Measurements from ENCODE around the gene MCF2L. TPM values are rescaled to one million over a fixed set of nuclear protein-coding genes. Genes with fewer than 3 reads are reported as not detected.

Gene MCF2L
- total RNA-seq, 8 experiments from 2014 or later = 1.2 to 33.9 (median 24.7) TPM

DNA sequence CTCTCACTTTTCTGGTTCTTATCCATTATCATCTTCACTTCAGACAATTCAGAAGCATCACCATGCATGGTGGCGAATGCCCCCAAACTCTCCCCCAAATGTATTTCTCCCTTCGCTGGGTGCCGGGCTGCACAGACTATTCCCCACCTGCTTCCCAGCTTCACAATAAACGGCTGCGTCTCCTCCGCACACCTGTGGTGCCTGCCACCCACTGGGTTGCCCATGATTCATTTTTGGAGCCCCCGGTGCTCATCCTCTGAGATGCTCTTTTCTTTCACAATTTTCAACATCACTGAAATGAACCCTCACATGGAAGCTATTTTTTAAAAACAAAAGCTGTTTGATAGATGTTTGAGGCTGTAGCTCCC, 150.8 kb downstream of the MCF2L start:
- ATAC-seq (replicated peaks in 6 of 8) = no peak
- WGBS, 10 experiments = 37 to 79% (median 76%) methylated on average over 2 to 6 of the region's 7 CpGs; no CpG with 5 or more reads in 6 of the 10 experiments
- H3K4me3 ChIP-seq = no peak overlapping the region
- in situ Hi-C loops (cut with MboI; ENCODE audit: low pct_unique_long_range_greater_than_20kb in 2 of 9, low sequenced_read_pairs in 9 of 9, unreplicated experiment in 9 of 9) = no loop called here
- H3K27ac ChIP-seq = no peak overlapping the region
- peaks cover 0 to 9% of the 10 kb centered on the region in 2 donors for H3K4me1 ChIP-seq (replicated peaks in 1 of 2)

DNA sequence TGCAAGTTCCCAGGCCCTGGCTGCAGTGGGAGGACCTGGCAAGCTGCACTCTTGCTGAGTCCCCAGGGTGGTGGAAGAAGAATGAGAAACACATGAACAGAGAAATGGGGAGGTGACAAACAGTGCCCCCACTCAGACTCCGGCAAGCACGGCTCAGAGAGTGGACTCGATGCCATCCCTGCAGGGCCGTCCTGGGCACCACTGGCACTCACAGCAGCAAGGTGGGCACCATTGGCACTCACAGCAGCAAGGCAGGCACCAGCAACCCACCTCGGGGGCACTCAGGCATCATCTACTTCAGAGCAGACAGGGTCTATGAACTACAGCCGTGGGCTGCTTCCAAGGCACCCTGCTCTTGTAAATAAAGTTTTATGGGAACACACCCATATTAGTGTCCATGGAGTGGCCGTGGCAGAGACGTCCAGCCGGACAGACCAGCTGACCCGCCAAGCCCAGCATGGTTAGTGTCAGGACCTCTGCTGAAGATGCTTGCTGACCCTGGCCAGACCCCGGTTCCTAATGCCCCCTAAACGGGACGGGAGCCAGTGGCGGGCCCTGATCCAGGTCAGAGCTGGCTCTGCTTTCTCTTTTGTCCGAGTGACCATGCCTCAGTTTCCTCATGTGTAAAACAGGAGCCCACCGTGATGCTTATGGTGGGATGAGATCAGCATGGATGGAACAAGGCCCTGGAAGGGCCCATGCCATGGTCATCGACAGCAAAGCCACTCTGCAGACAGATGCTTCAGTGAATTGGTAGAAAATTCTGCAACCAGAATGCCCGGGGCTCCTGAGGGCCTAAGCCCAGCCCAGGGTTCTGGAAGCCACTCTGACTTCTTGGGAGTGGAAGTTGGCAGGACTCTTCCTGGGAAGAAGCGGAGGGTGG, 151.5 kb downstream of the MCF2L start:
- Histone ChIP-seq H3K27ac (no peak overlapping the region), H3K4me3 (no peak overlapping the region), H3K4me1 (replicated peaks in 1 of 2) (peaks cover 0 to 9% of the 10 kb centered on the region in 2 donors)
- no peak for ATAC-seq (replicated peaks in 6 of 8)
- WGBS, 10 experiments = 44 to 100% (median 83%) methylated on average over 1 to 15 of the region's 19 CpGs; no CpG with 5 or more reads in 3 of the 10 experiments
- in situ Hi-C loops (cut with MboI; ENCODE audit: low pct_unique_long_range_greater_than_20kb in 2 of 9, low sequenced_read_pairs in 9 of 9, unreplicated experiment in 9 of 9) = no loop called here

DNA sequence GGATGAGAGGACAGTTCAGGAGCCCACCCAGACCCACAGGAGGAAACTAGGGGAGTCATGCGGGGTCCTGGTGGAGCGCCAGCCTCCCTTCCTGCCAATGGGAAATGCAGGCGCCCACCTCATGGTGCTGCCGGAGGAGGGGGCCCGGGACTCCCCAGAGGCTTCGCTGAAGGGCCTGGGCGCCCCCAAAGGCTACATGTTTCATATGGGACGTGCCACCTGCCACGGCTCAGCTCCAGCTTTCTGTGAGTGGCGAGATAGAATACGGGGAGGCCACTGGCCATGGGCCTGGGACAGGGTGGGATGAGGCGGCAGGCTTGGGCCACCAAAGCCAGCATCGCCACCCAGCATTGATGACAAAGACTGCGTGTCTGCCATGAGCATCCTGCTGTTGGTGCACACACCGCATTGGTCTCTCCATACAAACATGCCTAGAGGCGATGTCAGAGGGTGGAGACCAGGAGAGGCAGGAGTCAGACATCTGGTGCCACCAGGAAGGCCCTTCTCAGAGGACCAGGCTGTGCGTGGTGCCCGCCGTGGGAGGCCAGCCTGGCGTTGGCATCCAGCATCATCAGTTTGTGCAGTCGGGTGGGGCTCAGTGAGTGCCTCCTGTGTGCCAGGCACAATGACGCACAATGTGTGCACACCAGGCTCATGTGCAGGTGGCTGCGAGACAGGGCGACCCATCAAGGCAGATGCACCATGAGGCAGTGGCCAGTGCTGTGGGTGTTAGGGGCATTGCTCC, 152.3 kb downstream of the MCF2L start:
- Histone ChIP-seq H3K27ac (no peak overlapping the region), H3K4me1 (replicated peaks in 1 of 2) (peaks cover 0 to 9% of the 10 kb centered on the region in 2 donors), H3K4me3 (no peak overlapping the region)
- in situ Hi-C loops (cut with MboI; ENCODE audit: low pct_unique_long_range_greater_than_20kb in 2 of 9, low sequenced_read_pairs in 9 of 9, unreplicated experiment in 9 of 9) = no loop called here
- ATAC-seq (replicated peaks in 6 of 8) = no peak
- 60 to 100% (median 93%) methylated on average over 1 to 7 of the region's 24 CpGs; no CpG with 5 or more reads in 4 of the 10 experiments for WGBS, 10 experiments

GRCh38 chr13:113121928-113122471, 153.0 kb downstream of the MCF2L start:
- no peak overlapping the region for H3K4me3 ChIP-seq
- H3K4me1 ChIP-seq (replicated peaks in 1 of 2) = peaks cover 0 to 9% of the 10 kb centered on the region in 2 donors
- in situ Hi-C loops (cut with MboI; ENCODE audit: low pct_unique_long_range_greater_than_20kb in 2 of 9, low sequenced_read_pairs in 9 of 9, unreplicated experiment in 9 of 9) = no loop called here
- peak in 3 of 8 experiments; percentile 6 to 25 (median 17) for ATAC-seq (replicated peaks in 6 of 8)
- 20 to 89% (median 72%) methylated on average over 1 to 11 of the region's 16 CpGs; no CpG with 5 or more reads in 5 of the 10 experiments for WGBS, 10 experiments
- no peak overlapping the region for H3K27ac ChIP-seq

- Histone ChIP-seq H3K4me1 (replicated peaks in 1 of 2) (peaks cover 0 to 9% of the 10 kb centered on the region in 2 donors), H3K4me3 (no peak within 1 kb of the TSS), H3K27ac (no peak within 1 kb of the TSS)
- ATAC-seq (replicated peaks in 6 of 8) = peak; percentile 60 to 99 (median 80)
- in situ Hi-C loops (cut with MboI; ENCODE audit: low pct_unique_long_range_greater_than_20kb in 2 of 9, low sequenced_read_pairs in 9 of 9, unreplicated experiment in 9 of 9) = no loop called here
- WGBS, 10 experiments = 4 to 70% (median 24%) methylated on average over 2 to 14 of the region's 23 CpGs; no CpG with 5 or more reads in 2 of the 10 experiments
Measured at GRCh38 chr13:113122550-113123225, 153.7 kb downstream of the MCF2L start, which contains the start of gene F10. Gene F10 (plus strand): TSS chr13:113122799. CDS start chr13:113122856, 57 bp downstream.

DNA sequence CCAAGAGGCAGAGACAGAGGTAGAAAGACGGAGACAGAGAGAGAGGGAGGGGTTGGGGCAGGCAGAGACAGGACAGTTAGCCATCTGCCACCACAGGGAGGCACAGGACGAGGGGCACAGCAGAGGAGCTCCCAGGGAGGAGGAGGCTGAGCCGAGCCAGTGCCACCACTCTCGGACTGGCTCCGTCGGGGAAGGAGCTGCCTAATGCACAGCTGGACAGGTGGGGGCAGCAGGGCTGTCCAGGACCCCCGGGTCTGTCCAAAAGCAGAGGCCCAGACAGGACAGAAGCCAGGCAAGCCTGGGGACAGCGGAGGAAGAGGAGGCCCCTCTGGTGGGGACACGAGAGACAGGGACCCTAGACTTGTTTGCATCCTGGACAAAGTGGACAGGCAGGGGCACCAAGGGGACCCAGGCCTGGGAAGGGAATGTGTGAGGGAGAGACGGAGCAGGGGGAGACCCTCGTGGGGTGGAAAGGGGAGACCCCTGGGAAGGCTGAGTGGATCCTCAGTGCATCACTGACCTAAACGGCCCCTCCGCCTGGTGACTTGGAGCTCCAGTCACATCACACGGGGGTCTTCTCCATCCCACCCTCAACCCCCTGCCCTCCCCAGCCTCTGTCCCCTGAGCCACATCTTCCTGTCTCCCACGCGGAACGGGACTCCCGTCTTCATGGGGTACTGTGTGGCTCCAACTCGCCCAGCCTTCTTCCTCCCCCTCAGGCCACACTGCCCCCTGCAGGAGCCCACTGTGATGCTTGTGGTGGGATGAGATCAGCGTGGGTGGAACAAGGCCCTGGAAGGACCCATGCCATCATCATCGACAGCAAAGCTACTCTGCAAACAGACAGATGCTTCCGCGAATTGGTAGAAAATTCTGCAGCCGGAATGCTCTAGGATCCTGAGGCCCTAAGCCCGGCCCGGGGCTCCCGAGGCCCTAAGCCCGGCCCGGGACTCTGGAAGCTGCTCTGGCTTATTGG, 154.5 kb downstream of the MCF2L start:
- ATAC-seq (replicated peaks in 6 of 8) = peak in 5 of 8 experiments; percentile 50 to 72 (median 57)
- Histone ChIP-seq H3K4me1 (replicated peaks in 1 of 2) (peaks cover 0 to 9% of the 10 kb centered on the region in 2 donors), H3K27ac (no peak overlapping the region), H3K4me3 (no peak overlapping the region)
- in situ Hi-C loops (cut with MboI; ENCODE audit: low pct_unique_long_range_greater_than_20kb in 2 of 9, low sequenced_read_pairs in 9 of 9, unreplicated experiment in 9 of 9) = no loop called here
- WGBS, 10 experiments = 13 to 100% (median 70%) methylated on average over 1 to 13 of the region's 29 CpGs; no CpG with 5 or more reads in 1 of the 10 experiments

- in situ Hi-C loops (cut with MboI; ENCODE audit: low pct_unique_long_range_greater_than_20kb in 2 of 9, low sequenced_read_pairs in 9 of 9, unreplicated experiment in 9 of 9) = no loop called here
- no peak overlapping the region for H3K27ac ChIP-seq
- H3K4me1 ChIP-seq (replicated peaks in 1 of 2) = peaks cover 0 to 9% of the 10 kb centered on the region in 2 donors
- WGBS, 10 experiments = 40 to 100% (median 92%) methylated on average over 1 to 8 of the region's 19 CpGs; no CpG with 5 or more reads in 1 of the 10 experiments
- no peak overlapping the region for H3K4me3 ChIP-seq
- ATAC-seq (replicated peaks in 6 of 8) = no peak
Measured at GRCh38 chr13:113124211-113124970, 155.4 kb downstream of the MCF2L start.

- Histone ChIP-seq H3K27ac (no peak overlapping the region), H3K4me3 (no peak overlapping the region), H3K4me1 (replicated peaks in 1 of 2) (peaks cover 0 to 9% of the 10 kb centered on the region in 2 donors)
- ATAC-seq (replicated peaks in 6 of 8) = no peak
- WGBS, 10 experiments = 27 to 96% (median 83%) methylated on average over 2 to 11 of the region's 19 CpGs; no CpG with 5 or more reads in 2 of the 10 experiments
- in situ Hi-C loops (cut with MboI; ENCODE audit: low pct_unique_long_range_greater_than_20kb in 2 of 9, low sequenced_read_pairs in 9 of 9, unreplicated experiment in 9 of 9) = no loop called here
Measured at GRCh38 chr13:113125506-113126264, 156.7 kb downstream of the MCF2L start.

- in situ Hi-C loops (cut with MboI; ENCODE audit: low pct_unique_long_range_greater_than_20kb in 2 of 9, low sequenced_read_pairs in 9 of 9, unreplicated experiment in 9 of 9) = no loop called here
- WGBS, 10 experiments = 50 to 80% (median 60%) methylated on average over 1 to 10 of the region's 18 CpGs
- no peak overlapping the region for H3K27ac ChIP-seq
- H3K4me3 ChIP-seq = no peak overlapping the region
- peaks cover 0 to 9% of the 10 kb centered on the region in 2 donors for H3K4me1 ChIP-seq (replicated peaks in 1 of 2)
- no peak for ATAC-seq (replicated peaks in 6 of 8)
Measured at GRCh38 chr13:113126265-113127150, 157.5 kb downstream of the MCF2L start.

GRCh38 chr13:113129480-113129879, 160.5 kb downstream of the MCF2L start:
- in situ Hi-C loops (cut with MboI; ENCODE audit: low pct_unique_long_range_greater_than_20kb in 2 of 9, low sequenced_read_pairs in 9 of 9, unreplicated experiment in 9 of 9) = no loop called here
- H3K4me3 ChIP-seq = no peak overlapping the region
- 65 to 100% (median 84%) methylated on average over 1 to 13 of the region's 27 CpGs; no CpG with 5 or more reads in 4 of the 10 experiments for WGBS, 10 experiments
- ATAC-seq (replicated peaks in 6 of 8) = no peak
- H3K27ac ChIP-seq = no peak overlapping the region
- H3K4me1 ChIP-seq (replicated peaks in 1 of 2) = no peaks in the 10 kb centered on the region

Measured in motor neuron (in vitro differentiated cells).